Measurements from ENCODE around the gene CANX.
"Not testable (repeated sequence)": the region's sequence is repeated elsewhere in the genome, so short reads cannot be mapped to it uniquely, and the experiment has no call there.

The CANX gene

DNA sequence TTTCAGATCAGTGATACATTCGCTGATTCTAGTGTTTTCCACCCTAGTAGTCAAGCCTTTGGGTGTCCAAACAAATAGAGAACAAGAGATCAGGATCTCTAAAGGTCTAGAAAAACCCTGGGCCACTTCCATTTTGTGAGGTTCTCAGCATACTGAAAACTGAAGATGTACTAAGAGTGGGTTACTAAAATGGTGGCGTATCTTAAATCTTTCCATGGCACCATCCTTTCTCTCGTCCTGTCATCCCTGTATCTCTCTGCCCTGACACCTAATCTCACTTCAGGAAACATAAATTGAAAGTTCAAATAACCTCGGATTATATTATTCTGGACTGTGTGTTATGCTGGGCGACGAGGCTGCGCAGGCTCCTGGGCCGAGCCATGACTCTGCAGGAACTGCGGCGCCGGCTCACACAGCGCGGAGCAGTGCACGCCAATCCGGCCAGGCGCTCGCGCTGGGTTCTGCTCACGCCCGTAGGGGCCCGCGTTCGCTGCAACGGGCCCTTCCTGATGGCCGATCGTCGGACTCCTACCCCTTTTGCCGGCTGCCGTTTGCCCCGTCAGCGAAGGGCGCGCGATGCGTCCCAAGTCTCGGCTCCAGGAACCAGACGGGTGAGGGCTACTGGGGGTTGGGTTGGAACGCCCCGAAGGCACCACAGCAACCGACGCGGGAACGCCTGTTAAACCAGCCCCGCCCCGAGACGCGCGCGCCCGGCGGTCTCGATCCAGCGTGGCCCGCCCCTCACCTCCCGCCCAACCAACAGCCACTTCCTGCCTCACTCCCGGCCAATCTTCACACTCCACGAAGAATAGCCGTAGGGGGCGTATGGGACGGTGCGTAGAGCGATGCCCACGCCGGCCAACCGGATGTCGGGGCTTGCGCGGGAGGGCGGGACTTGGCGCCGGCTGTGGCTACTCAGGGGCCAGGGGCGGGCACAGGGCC is 503 bp upstream of the CANX start:
- peak overlapping the region; percentile 89 for H3K27ac ChIP-seq
- DNase-seq (ENCODE audit: low read depth, low spot score): peak; percentile 96

GRCh38 chr5:179699616-179700237 is 960 bp downstream of the CANX start:
- DNase-seq (ENCODE audit: low read depth, low spot score): no peak
- peak overlapping the region; percentile 89 for H3K27ac ChIP-seq

- peak overlapping the region; percentile 89 for H3K27ac ChIP-seq
- DNase-seq (ENCODE audit: low read depth, low spot score): no peak
Measured at GRCh38 chr5:179700401-179700918, 1.7 kb downstream of the CANX start.

- no peak overlapping the region for H3K27ac ChIP-seq
Measured at GRCh38 chr5:179716286-179716685, 17.5 kb downstream of the CANX start.

DNA sequence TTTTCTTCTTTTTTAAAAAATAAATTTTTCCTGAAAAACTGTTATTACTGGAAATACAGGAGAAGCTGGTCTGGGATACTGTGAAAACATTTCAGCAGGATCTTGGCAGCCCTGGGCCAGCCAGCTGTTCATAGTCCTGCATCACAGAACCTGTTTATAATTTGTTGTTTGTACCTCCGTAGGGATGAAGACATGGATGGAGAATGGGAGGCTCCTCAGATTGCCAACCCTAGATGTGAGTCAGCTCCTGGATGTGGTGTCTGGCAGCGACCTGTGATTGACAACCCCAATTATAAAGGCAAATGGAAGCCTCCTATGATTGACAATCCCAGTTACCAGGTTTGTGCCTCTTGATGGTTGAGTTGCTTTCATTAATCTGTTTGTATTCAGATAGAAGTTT is 21.5 kb downstream of the CANX start:
- H3K27ac ChIP-seq: no peak overlapping the region
- no peak for DNase-seq (ENCODE audit: low read depth, low spot score)

More at GRCh38 chr5:179716286-179716685, 17.5 kb downstream of the CANX start:
- no peak for DNase-seq (ENCODE audit: low read depth, low spot score)

DNA sequence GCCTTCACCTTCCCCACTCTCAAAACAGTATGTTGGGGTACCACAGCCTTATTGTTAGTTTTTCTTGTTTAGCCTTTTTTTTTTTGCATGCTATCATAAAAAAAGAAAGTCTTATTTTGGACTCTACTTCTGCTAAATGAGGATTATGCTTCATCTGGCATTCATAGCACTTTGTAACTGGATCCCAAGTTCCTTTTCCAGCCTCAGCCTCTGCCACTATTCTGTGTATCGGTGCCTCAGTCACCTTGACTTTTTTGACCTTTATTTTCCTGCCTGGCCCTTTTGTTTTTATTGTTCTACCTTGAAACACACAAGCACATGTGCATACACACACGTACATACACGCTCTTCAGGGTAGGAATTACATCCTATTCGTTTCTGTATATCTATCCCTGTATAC is 25.4 kb downstream of the CANX start:
- DNase-seq (ENCODE audit: low read depth, low spot score): no peak
- no peak overlapping the region for H3K27ac ChIP-seq

GRCh38 chr5:179727106-179727505 is 28.3 kb downstream of the CANX start:
- no peak for DNase-seq (ENCODE audit: low read depth, low spot score)
- H3K27ac ChIP-seq: no peak overlapping the region

- no peak overlapping the region for H3K27ac ChIP-seq
- DNase-seq (ENCODE audit: low read depth, low spot score): no peak
Measured at GRCh38 chr5:179729303-179729702, 30.5 kb downstream of the CANX start.

- no peak for DNase-seq (ENCODE audit: low read depth, low spot score)
- H3K27ac ChIP-seq: peak overlapping the region; percentile 89
Measured at GRCh38 chr5:179729727-179730126, 31.0 kb downstream of the CANX start.

- no peak for DNase-seq (ENCODE audit: low read depth, low spot score)
- H3K27ac ChIP-seq: peak overlapping the region; percentile 89
Measured at GRCh38 chr5:179730356-179730755, 31.6 kb downstream of the CANX start.

DNA sequence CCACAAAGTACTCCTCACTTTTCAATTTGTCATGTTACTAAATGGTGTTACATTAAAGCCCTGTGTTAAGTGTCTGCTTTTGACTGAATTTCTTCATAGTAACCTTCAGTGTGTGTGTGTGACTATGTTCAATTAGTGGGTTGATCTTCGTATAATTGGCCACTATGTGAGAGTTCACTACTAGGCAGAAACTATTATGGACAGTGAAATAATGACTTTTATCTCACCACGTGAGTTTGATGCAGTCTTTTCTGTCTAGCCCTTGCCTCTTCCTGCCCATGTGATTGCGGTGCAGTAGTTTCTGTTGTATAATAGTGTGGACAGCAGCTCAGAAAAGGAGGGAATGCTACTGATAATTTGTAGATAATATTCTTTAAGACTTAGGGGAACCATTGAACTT is 32.1 kb downstream of the CANX start:
- H3K27ac ChIP-seq: peak overlapping the region; percentile 89
- DNase-seq (ENCODE audit: low read depth, low spot score): no peak

DNA sequence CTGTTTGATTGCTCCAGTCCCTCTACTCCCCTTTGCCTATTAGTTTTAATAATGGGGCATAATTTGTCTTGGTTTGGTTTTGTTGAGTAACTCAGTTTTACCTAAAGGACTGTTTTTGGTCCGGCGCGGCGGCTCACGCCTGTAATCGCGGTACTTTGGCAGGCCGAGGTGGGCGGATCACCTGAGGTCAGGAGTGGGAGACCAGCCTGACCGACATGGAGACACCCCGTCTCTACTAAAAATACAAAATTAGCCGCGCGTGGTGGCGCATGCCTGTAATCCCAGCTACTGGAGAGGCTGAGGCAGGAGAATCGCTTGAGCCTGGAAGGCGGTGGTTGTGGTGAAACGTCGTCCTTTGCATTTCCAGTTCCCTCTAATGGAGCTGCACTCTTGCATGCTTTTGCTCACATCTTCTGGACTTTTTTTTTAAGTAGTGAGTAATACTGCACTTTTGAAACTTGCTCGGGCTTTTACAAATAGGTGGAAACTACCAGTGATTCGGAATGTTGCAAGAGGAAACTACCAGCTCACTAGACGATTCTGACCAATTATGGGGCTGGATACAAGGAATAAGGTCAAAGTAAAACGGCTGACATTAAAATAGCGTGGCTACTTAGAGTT is 33.1 kb downstream of the CANX start:
- peak overlapping the region; percentile 89 for H3K27ac ChIP-seq
- peak; percentile 54 for DNase-seq (ENCODE audit: low read depth, low spot score)

- peak; percentile 98 for DNase-seq (ENCODE audit: low read depth, low spot score)
- H3K27ac ChIP-seq: peak within 1 kb of the TSS; percentile 89
Measured at GRCh38 chr5:179732412-179732917, 33.7 kb downstream of the CANX start, which contains the start of gene MAML1. TSS of gene MAML1 (plus strand) at chr5:179732822. CDS start at chr5:179733113, 291 bp downstream.

DNA sequence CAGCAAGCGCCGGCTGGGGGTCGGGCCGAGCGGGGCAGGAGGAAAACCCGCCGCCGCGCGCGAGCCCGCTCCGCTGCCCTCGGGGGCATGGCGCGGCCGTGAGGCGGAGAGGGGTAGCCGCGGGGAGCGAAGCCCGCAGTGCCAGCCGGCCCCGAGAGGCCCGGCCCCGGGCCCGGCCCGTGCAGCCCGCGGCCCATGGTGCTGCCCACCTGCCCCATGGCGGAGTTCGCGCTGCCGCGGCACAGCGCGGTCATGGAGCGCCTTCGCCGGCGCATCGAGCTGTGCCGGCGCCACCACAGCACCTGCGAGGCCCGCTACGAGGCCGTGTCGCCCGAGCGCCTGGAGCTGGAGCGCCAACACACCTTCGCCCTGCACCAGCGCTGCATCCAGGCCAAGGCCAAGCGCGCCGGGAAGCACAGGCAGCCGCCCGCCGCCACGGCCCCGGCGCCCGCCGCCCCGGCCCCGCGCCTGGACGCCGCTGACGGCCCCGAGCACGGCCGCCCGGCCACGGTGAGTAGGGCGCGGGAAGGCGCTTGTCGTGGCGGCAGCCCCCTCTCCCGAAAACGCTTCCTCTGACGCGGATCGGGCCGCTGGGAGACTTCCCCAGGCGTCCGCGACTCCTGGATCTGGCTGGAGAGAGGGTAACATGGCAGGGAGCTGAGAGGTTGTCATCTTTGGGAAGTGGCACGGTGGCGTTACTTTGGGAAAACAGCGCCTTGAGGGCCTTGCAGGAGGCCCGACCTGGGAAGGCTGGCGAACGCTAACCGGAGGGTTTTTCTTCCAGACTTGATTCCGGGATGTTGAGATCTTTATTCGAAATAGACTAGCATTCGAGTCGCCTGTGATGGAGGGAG is 34.4 kb downstream of the CANX start:
- no peak for DNase-seq (ENCODE audit: low read depth, low spot score)
- peak overlapping the region; percentile 89 for H3K27ac ChIP-seq

- DNase-seq (ENCODE audit: low read depth, low spot score): no peak
- peak overlapping the region; percentile 89 for H3K27ac ChIP-seq
Measured at GRCh38 chr5:179733772-179734126, 35.0 kb downstream of the CANX start.

DNA sequence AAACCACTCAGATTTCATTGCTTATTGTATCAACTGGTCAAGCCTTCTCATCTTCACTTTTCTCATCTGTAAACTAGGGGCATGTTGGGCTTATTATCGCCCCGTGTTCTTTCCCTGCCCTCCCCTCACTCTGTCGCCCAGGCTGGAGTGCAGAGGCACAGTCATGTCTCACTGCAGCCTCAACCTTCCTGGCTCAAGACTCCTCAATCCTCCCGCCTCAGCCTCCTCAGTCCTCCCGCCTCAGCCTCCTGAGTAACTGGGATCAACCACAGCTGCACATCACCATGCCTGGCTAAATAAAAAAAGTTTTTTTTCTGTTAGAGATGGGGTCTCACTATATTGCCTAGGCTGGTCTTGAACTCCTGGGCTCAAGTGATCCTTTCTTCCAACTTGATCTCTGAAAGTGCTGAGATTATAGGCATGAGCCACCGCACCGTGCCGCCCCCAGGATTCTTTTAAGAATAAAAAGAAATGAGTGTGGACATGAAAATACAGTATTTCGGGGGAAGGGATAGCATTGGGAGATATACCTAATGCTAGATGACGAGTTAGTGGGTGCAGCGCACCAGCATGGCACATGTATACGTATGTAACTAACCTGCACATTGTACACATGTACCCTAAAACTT is 35.9 kb downstream of the CANX start:
- no peak for DNase-seq (ENCODE audit: low read depth, low spot score)
- H3K27ac ChIP-seq: peak overlapping the region; percentile 89

DNA sequence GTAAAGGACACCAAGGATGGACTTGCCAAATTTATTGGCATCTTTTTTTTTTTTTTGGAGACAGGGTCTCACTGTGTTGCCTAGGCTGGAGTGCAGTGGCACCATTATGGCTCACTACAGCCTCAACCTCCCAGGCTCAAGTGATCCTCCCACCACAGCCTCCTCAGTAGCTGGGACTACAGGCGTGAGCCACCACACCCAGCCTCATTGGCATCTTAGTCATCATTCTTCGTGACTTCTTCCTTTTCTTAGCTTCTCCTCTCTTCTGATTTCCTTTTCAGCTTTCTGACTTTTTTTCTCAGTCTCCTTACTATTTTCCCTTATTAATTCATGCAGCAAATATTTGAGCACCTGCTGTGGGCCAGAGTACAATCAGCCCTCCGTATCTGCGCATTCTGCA is 40.0 kb downstream of the CANX start:
- H3K27ac ChIP-seq: no peak overlapping the region
- no peak for DNase-seq (ENCODE audit: low read depth, low spot score)

DNA sequence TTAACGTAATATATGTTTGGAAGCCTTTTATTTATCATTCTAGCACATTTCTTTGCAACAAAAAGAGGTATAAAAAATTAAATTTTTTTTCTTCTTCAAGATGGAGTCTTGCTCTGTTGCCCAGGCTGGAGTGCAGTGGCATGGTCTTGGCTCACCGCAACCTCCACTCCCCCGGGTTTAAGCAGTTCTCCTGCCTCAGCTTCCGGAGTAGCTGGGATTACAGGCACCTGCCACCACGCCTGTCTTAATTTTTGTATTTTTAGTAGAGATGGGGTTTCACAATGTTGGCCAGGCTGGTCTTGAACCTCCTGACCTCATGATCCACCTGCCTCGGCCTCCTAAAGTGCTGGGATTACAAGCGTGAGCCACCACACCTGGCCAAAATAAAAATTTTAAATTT is 45.3 kb downstream of the CANX start:
- DNase-seq (ENCODE audit: low read depth, low spot score); H3K27ac ChIP-seq: not testable (repeated sequence)

GRCh38 chr5:179746872-179747271 is 48.1 kb downstream of the CANX start:
- H3K27ac ChIP-seq: no peak overlapping the region
- DNase-seq (ENCODE audit: low read depth, low spot score): no peak
